Lung (tissue), 12 donors: ENCODE measurements around the gene NTM. TPM values are rescaled to one million over a fixed set of nuclear protein-coding genes. Genes with fewer than 3 reads are reported as not detected.

Experiments used
- ATAC-seq: fragments of 200-7000 bp; cut with Tn5 transposase; one replicate; pipeline ENCODE4 v1.9.1; 2020; ENCODE audit warnings: moderate number of reproducible peaks; ENCODE audit not compliant: insufficient read depth, low FRiP score
- DNase-seq, 3 donors: peaks; one replicate each; pipeline ENCODE4 v3.0.0-alpha.2; 2013 to 2017
- H3K27ac ChIP-seq, 2 donors: one replicate each; pipeline ENCODE4 v1.5.1; 2013; ENCODE audit warnings: mild to moderate bottlenecking in 2 of 2, moderate library complexity in 2 of 2, control low read depth in 1 of 2, inconsistent platforms in 1 of 2, low read depth in 1 of 2, low read length in 1 of 2
- H3K27me3 ChIP-seq, 3 donors: one replicate each; pipeline ENCODE4 v1.5.1; 2013; ENCODE audit warnings: low read length in 2 of 3; ENCODE audit not compliant: control insufficient read depth in 3 of 3, insufficient read depth in 3 of 3
- H3K36me3 ChIP-seq, 4 donors: one replicate each; pipeline ENCODE4 v1.5.1; 2013; ENCODE audit warnings: low read length in 4 of 4, mild to moderate bottlenecking in 1 of 4, moderate library complexity in 1 of 4; ENCODE audit not compliant: control insufficient read depth in 4 of 4, insufficient read depth in 4 of 4
- H3K4me1 ChIP-seq, 5 donors: one replicate each; pipeline ENCODE4 v1.5.1; 2013; ENCODE audit warnings: low read length in 5 of 5, mild to moderate bottlenecking in 2 of 5, moderate library complexity in 1 of 5; ENCODE audit not compliant: control insufficient read depth in 5 of 5, insufficient read depth in 5 of 5
- H3K4me3 ChIP-seq: one replicate; pipeline ENCODE4 v1.5.1; 2013; ENCODE audit warnings: mild to moderate bottlenecking, control low read depth, moderate library complexity
- H3K9ac ChIP-seq, 2 donors: one replicate each; pipeline ENCODE4 v1.5.1; 2013; ENCODE audit warnings: low read length in 2 of 2, control low read depth in 1 of 2; ENCODE audit not compliant: insufficient read depth in 1 of 2
- H3K9me3 ChIP-seq, 4 donors: one replicate each; pipeline ENCODE4 v1.5.1; 2013; ENCODE audit warnings: low read length in 3 of 4, mild to moderate bottlenecking in 1 of 4, moderate library complexity in 1 of 4; ENCODE audit not compliant: control insufficient read depth in 4 of 4, insufficient read depth in 3 of 4
- WGBS, 2 donors: extraction: QIAGEN DNeasy Blood & Tissue Kit; methylation state at CpG; one replicate each; pipeline ENCODE4 v1.1.7; 2013; 5-methylcytosine and 5-hydroxymethylcytosine counted together
- polyA plus RNA-seq, 2 donors: library from polyadenylated mRNA; stranded (reverse); fragments of 200-250 nt; gene quantifications; one replicate each; pipeline ENCODE4 v1.2.1, GENCODE V29; 2013
- total RNA-seq, 2 donors: library from RNA; depleted of rRNA in 1 of 2; stranded (reverse); fragments of >200 nt in 1 of 2; gene quantifications; one replicate each; pipeline ENCODE4 v1.2.1, GENCODE V29; 2014 to 2021
- TF ChIP-seq, protein P1 (sequence below): IDR thresholded peaks from 2 replicates; pipeline ENCODE4 v1.5.1; 2012; ENCODE audit warnings: mild to moderate bottlenecking; ENCODE audit errors: control extremely low read depth, extremely low read depth
- donor health status: control.
- donor health status: control.
- donor health status: Bipolar disorder and iron deficiency.
- donor health status: healthy.
- donor health status: DM: yes; HTN: yes; CAD: no.

NTM gene
- total and polyA plus RNA-seq, 4 donors: 0.39 to 30.9 (median 7.2) TPM

DNA sequence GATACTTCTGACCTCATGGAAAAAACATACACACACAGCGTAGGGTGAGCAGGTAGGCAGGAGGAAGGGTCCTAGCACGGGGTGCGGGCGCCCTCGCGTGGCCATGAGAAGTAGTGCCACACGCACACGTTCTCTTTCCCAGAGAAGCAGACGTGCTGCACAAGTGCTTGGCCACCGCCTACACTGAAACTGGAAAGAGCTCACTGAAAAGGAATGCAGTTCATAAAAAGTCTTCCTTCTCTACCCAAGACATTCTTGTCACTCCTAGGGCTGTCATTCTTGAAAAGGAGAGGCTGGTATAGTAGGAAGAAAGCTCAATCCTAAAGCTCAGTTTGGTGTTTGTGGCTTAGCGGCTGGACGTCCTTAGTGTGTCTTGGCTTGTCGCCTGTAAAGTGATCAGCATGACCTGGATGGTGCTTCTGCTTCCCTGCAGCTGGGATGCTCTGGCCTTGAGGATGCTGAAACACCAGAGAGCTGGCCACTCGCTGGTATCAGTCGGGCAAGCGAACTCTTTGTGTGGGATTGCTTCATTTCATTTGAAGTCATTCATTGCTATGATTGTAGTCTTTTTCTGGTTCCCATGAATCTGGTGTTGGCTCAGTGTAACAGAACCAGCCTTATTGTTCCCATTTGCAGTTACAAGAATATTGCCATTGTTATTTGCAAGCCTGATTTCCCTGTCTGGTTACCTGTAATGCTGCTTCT lies 303.8 kb downstream of the NTM start:
- TF ChIP-seq, protein P1, sequence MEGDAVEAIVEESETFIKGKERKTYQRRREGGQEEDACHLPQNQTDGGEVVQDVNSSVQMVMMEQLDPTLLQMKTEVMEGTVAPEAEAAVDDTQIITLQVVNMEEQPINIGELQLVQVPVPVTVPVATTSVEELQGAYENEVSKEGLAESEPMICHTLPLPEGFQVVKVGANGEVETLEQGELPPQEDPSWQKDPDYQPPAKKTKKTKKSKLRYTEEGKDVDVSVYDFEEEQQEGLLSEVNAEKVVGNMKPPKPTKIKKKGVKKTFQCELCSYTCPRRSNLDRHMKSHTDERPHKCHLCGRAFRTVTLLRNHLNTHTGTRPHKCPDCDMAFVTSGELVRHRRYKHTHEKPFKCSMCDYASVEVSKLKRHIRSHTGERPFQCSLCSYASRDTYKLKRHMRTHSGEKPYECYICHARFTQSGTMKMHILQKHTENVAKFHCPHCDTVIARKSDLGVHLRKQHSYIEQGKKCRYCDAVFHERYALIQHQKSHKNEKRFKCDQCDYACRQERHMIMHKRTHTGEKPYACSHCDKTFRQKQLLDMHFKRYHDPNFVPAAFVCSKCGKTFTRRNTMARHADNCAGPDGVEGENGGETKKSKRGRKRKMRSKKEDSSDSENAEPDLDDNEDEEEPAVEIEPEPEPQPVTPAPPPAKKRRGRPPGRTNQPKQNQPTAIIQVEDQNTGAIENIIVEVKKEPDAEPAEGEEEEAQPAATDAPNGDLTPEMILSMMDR: peak; percentile 59
- Histone ChIP-seq H3K27me3 (peaks cover 2 to 6% (median 3%) of the 10 kb centered on the region in 3 donors), H3K9me3 (no peaks in the 10 kb centered on the region), H3K27ac (no peak overlapping the region), H3K4me1 (peaks cover 0 to 7% (median 0%) of the 10 kb centered on the region in 5 donors), H3K9ac (no peak overlapping the region), H3K36me3 (no peaks in the 10 kb centered on the region), H3K4me3 (no peak overlapping the region)
- WGBS, 2 donors: 25 to 27% methylated on average over 16 of the region's 16 CpGs
- DNase-seq: peak; percentile 78 to 82 (median 79)
- ATAC-seq: peak; percentile 87

DNA sequence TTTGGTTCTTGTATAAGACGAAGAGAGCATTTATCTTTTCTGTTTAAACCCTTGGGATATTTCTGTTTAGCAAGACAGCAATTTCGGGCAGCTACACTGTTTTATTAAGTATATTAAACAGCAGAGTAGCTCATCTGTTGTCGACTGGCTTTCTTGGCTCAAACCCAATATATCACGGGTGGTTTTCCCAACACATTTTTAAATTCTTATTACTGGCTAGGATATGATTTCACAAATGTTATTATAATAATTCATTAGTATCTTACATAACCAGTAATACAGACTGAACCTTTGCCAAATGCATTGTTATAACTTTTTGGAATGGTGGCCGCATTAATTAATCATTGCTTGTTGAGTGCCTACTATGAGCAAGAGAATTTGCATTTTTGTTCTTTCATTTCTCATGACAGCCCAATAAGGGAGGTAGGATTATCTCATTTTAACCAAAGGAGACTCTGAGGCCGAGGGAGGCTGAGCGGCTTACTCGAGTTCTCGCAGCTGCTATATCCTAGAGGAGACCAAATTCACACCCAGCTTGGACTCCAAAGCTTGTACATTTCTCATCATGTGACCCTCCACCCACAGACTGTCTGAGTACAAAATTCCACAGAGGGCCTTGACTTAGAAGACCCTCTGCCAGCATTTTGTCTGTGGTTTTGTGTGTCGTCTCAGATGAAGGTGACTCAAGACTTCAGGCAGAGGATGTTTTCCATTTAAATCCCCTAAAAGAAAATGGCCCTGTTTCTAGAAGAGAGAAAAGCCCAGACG lies 304.9 kb downstream of the NTM start:
- H3K9me3 ChIP-seq: peaks cover 0 to 2% (median 0%) of the 10 kb centered on the region in 4 donors
- peaks cover 0 to 6% (median 3%) of the 10 kb centered on the region in 3 donors for H3K27me3 ChIP-seq
- H3K9ac ChIP-seq: no peak overlapping the region
- DNase-seq (peak in 2 of 3 donors; percentile 63 to 81), ATAC-seq (no peak)
- WGBS, 2 donors: 69 to 74% methylated on average over 11 of the region's 11 CpGs
- H3K4me1 ChIP-seq: peaks cover 0 to 7% (median 0%) of the 10 kb centered on the region in 5 donors
- H3K27ac ChIP-seq: no peak overlapping the region
- H3K36me3 ChIP-seq: no peaks in the 10 kb centered on the region
- TF ChIP-seq, protein P1: no peak
- H3K4me3 ChIP-seq: no peak overlapping the region

DNA sequence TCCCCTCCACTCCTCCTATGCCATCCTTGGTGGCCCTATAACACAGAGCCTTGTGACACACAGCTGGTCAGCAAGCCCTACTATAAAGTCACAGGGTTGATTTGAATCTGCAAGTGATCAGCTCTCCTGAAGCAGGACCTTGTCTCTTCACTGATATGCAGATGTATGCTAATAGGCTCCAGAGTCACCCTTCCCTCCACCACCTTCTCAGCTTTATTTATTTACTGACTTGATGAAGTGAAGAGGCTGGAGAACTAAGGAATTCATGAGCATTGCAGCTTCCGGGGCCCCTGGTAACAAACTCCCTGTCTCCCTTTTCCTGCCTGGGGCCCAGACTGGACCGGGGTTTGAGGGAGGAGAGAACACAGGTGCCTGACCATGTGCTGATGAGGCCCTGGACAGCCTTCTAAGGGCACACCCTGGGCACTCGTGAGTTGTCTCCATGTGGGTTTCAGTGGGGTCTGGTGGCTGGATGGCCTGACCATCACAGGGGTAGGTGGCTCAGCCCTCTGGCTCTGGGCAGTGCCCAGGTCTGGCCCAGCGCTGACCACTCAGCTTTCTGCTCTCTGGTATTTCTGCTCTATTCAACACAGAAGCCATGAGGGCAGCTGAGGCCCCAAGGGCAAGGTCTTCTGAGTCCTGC lies 307.5 kb downstream of the NTM start:
- H3K27me3 ChIP-seq: peaks cover 0 to 6% (median 3%) of the 10 kb centered on the region in 3 donors
- TF ChIP-seq, protein P1: no peak
- H3K4me1 ChIP-seq: peaks cover 0 to 7% (median 0%) of the 10 kb centered on the region in 5 donors
- ATAC-seq (no peak), DNase-seq (no peak)
- no peak overlapping the region for H3K9ac ChIP-seq
- 39 to 54% methylated on average over 3 to 4 of the region's 4 CpGs for WGBS, 2 donors
- H3K9me3 ChIP-seq: peaks cover 0 to 2% (median 0%) of the 10 kb centered on the region in 4 donors
- no peaks in the 10 kb centered on the region for H3K36me3 ChIP-seq
- no peak overlapping the region for H3K27ac ChIP-seq
- H3K4me3 ChIP-seq: no peak overlapping the region
